OCI-LY7 (cell line): ENCODE results near the gene OAS2. TPM values are rescaled to one million over a fixed set of nuclear protein-coding genes. Genes with fewer than 3 reads are reported as not detected.

Source experiments
- BruUV-seq: library from RNA; stranded (reverse); fragments of 400-500 nt; replicated peaks from 2 replicates; lab custom pipeline; 2021; lab: Mats Ljungman, UMichigan
- CTCF ChIA-PET: fragments of 300-600 bp; sonication (Branson Sonifier 250); formaldehyde crosslinking; loops from one replicate; lab custom pipeline; 2022; ENCODE audit warnings: antibody characterized with exemption; ENCODE audit not compliant: unreplicated experiment; lab: Charles Lee
- POLR2A ChIA-PET: fragments of 300-600 bp; sonication (Branson Sonifier 250); formaldehyde crosslinking; loops from one replicate; lab custom pipeline; 2022; ENCODE audit warnings: antibody characterized with exemption; lab: Charles Lee
- DNase-seq: peaks from one replicate; pipeline ENCODE4 v3.0.0-alpha.2; 2015; ENCODE audit warnings: low spot score
- H2AFZ ChIP-seq: fragments of 200-600 bp; sonication (generic), shearing (Covaris generic); 2 replicates; pipeline ENCODE4 v1.6.1; 2014; ENCODE audit warnings: mild to moderate bottlenecking, antibody characterized with exemption, low read length, moderate library complexity
- H3K27ac ChIP-seq: fragments of 200-600 bp; sonication (generic); 2 replicates; pipeline ENCODE4 v1.5.1; 2014; ENCODE audit warnings: mixed run types, low read depth, mild to moderate bottlenecking, moderate library complexity, low read length, inconsistent platforms; ENCODE audit not compliant: poor library complexity, severe bottlenecking
- H3K36me3 ChIP-seq: fragments of 200-600 bp; sonication (generic); 2 replicates; pipeline ENCODE4 v1.6.1; 2014; ENCODE audit warnings: mild to moderate bottlenecking, antibody characterized with exemption, low read length, moderate library complexity, mixed read lengths; ENCODE audit not compliant: insufficient read depth
- H3K4me1 ChIP-seq: fragments of 200-600 bp; sonication (generic); 2 replicates; pipeline ENCODE4 v1.5.1; 2014; ENCODE audit warnings: mild to moderate bottlenecking, low read length; ENCODE audit not compliant: insufficient read depth, poor library complexity, severe bottlenecking
- H3K4me2 ChIP-seq: fragments of 200-600 bp; sonication (generic); 2 replicates; pipeline ENCODE4 v1.6.1; 2014; ENCODE audit warnings: mild to moderate bottlenecking, low read length
- H3K4me3 ChIP-seq: fragments of 200-600 bp; sonication (generic); 2 replicates; pipeline ENCODE4 v1.5.1; 2014; ENCODE audit warnings: mild to moderate bottlenecking, low read depth, low read length; ENCODE audit not compliant: poor library complexity, severe bottlenecking
- H3K79me2 ChIP-seq: fragments of 200-600 bp; sonication (generic); 2 replicates; pipeline ENCODE4 v1.6.1; 2016; ENCODE audit warnings: low read depth, mild to moderate bottlenecking, low read length, moderate library complexity, mixed read lengths; ENCODE audit not compliant: insufficient read depth
- H3K9me2 ChIP-seq: fragments of 200-600 bp; sonication (generic); 2 replicates; pipeline ENCODE4 v1.6.1; 2016; ENCODE audit warnings: mild to moderate bottlenecking, low read length, mixed read lengths; ENCODE audit not compliant: insufficient read depth
- H3K9me3 ChIP-seq: fragments of 200-600 bp; sonication (generic); 2 replicates; pipeline ENCODE4 v1.6.1; 2014; ENCODE audit warnings: mild to moderate bottlenecking, mixed run types, low read length, mixed read lengths
- H4K20me1 ChIP-seq: fragments of 200-600 bp; sonication (generic); 2 replicates; pipeline ENCODE4 v1.6.1; 2014; ENCODE audit warnings: mild to moderate bottlenecking, antibody characterized with exemption, low read length, moderate library complexity, mixed read lengths; ENCODE audit not compliant: insufficient read depth
- EZH2phosphoT487 ChIP-seq: fragments of 200-600 bp; sonication (generic); IDR thresholded peaks from 2 replicates; pipeline ENCODE4 v1.6.1; 2018; ENCODE audit warnings: low read depth, borderline replicate concordance, mild to moderate bottlenecking, mixed run types, antibody characterized with exemption, low read length, moderate library complexity, mixed read lengths
- intact Hi-C: fragments of 100-400 bp; cut with micrococcal nuclease; formaldehyde crosslinking; loops from one replicate; pipeline ENCODE4 v1.10.0; 2022; ENCODE audit not compliant: unreplicated experiment
- total RNA-seq, 2 experiments: library from RNA; depleted of rRNA in 1 of 2; stranded (reverse); fragments of >200 nt in 1 of 2; shearing (Covaris generic) in 1 of 2; gene quantifications; 2 replicates each; pipeline ENCODE4 v1.2.3, GENCODE V29; 2014 to 2022
- TF ChIP-seq, protein P1 (sequence below): fragments of 200-600 bp; sonication (generic); conservative IDR thresholded peaks from 2 replicates; pipeline ENCODE4 v1.5.1; 2014; ENCODE audit warnings: mild to moderate bottlenecking, antibody characterized with exemption, low read length, moderate library complexity, mixed read lengths

OAS2 gene
- total RNA-seq, 2 experiments from 2014 or later = 33.2 to 46.8 TPM

- H3K4me2 ChIP-seq = no peak overlapping the region
- no TSS peak for BruUV-seq
- H2AFZ ChIP-seq = no peak overlapping the region
- no peaks in the 10 kb centered on the region for H3K9me2 ChIP-seq
- no peak for DNase-seq
- no peaks in the 10 kb centered on the region for H3K79me2 ChIP-seq
- ChIA-PET POLR2A (no interaction called here), CTCF (no interaction called here)
- H3K4me1 ChIP-seq = peaks cover 24% of the 10 kb centered on the region
- intact Hi-C loops = no loop called here
- no peaks in the 10 kb centered on the region for H4K20me1 ChIP-seq
- H3K4me3 ChIP-seq = no peak overlapping the region
- no peak overlapping the region for H3K27ac ChIP-seq
- no peaks in the 10 kb centered on the region; the same call in 1 of the 2 replicates for H3K36me3 ChIP-seq
- TF ChIP-seq, protein P1, sequence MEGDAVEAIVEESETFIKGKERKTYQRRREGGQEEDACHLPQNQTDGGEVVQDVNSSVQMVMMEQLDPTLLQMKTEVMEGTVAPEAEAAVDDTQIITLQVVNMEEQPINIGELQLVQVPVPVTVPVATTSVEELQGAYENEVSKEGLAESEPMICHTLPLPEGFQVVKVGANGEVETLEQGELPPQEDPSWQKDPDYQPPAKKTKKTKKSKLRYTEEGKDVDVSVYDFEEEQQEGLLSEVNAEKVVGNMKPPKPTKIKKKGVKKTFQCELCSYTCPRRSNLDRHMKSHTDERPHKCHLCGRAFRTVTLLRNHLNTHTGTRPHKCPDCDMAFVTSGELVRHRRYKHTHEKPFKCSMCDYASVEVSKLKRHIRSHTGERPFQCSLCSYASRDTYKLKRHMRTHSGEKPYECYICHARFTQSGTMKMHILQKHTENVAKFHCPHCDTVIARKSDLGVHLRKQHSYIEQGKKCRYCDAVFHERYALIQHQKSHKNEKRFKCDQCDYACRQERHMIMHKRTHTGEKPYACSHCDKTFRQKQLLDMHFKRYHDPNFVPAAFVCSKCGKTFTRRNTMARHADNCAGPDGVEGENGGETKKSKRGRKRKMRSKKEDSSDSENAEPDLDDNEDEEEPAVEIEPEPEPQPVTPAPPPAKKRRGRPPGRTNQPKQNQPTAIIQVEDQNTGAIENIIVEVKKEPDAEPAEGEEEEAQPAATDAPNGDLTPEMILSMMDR = no peak
- TF ChIP-seq EZH2phosphoT487 = no peak
- no peaks in the 10 kb centered on the region for H3K9me3 ChIP-seq
These were observed 49.4 kb downstream of the OAS2 start for GRCh38 chr12:113027726-113028125.

- CTCF ChIA-PET = interaction anchor here (1.1 to 1.5 kb wide), 2 partner anchors 38 kb away, joined by 4 to 7 read pairs; no protein-coding TSS in a partner anchor
- intact Hi-C loops = loop anchor here (1.0 to 2.0 kb wide), 2 partner anchors 38 to 130 kb away; no protein-coding TSS in a partner anchor
These were observed 52.7 kb downstream of the OAS2 start for GRCh38 chr12:113030875-113031525.

More at GRCh38 chr12:113030875-113031525, 52.7 kb downstream of the OAS2 start:
- Histone ChIP-seq H2AFZ (peak overlapping the region; percentile 14; the same call in 1 of the 2 replicates), H3K36me3 (peaks cover 17% of the 10 kb centered on the region), H3K9me3 (peaks cover 12% of the 10 kb centered on the region; the same call in 1 of the 2 replicates), H3K4me3 (no peak overlapping the region), H3K79me2 (no peaks in the 10 kb centered on the region), H3K4me2 (peak overlapping the region; percentile 55), H3K27ac (peak overlapping the region; percentile 50), H3K4me1 (peaks cover 24% of the 10 kb centered on the region), H3K9me2 (no peaks in the 10 kb centered on the region), H4K20me1 (no peaks in the 10 kb centered on the region)
- no peak for TF ChIP-seq EZH2phosphoT487
- TF ChIP-seq, protein P1 = peak; percentile 94
- no TSS peak for BruUV-seq
- POLR2A ChIA-PET = interaction anchor here (0.9 to 1.3 kb wide), 4 partner anchors 9 to 53 kb away, joined by 3 to 5 read pairs (median 3); partner anchors contain the start of gene OAS2
- DNase-seq = peak; percentile 85
